DND-41 (cell line): ENCODE results near the gene GNAZ.

Source experiments
- CTCF ChIP-seq: IDR thresholded peaks from 2 replicates; pipeline ENCODE4 v1.5.1; 2012; ENCODE audit warnings: borderline replicate concordance, low read length, moderate library complexity, mild to moderate bottlenecking; ENCODE audit not compliant: poor library complexity, severe bottlenecking; ENCODE audit errors: extremely low read depth
- EZH2 ChIP-seq: IDR thresholded peaks from 3 replicates; pipeline ENCODE4 v1.6.1; 2012; ENCODE audit warnings: borderline replicate concordance, low read depth, mild to moderate bottlenecking, moderate library complexity, low read length, inconsistent platforms; ENCODE audit not compliant: severe bottlenecking

GRCh38 chr22:23103199-23103954 is 33.1 kb downstream of the GNAZ start:
- TF ChIP-seq CTCF: no peak
- no peak for TF ChIP-seq EZH2
